Karpas-422 (cell line): ENCODE measurements around the gene ELF5. TPM values are rescaled to one million over a fixed set of nuclear protein-coding genes. Genes with fewer than 3 reads are reported as not detected.

Experiments
- DNase-seq: peaks from one replicate; pipeline ENCODE4 v3.0.0-alpha.2; 2015
- H2AFZ ChIP-seq: fragments of 200-600 bp; sonication (generic); 2 replicates; pipeline ENCODE4 v1.6.1; 2014; ENCODE audit warnings: antibody characterized with exemption, low read length, mixed read lengths
- H3K27ac ChIP-seq: fragments of 200-600 bp; sonication (generic); 2 replicates; pipeline ENCODE4 v1.5.1; 2014; ENCODE audit warnings: mild to moderate bottlenecking, low read length, moderate library complexity
- H3K27me3 ChIP-seq: fragments of 200-600 bp; sonication (generic); 2 replicates; pipeline ENCODE4 v1.6.1; 2014; ENCODE audit warnings: low read length, mixed read lengths
- H3K36me3 ChIP-seq: fragments of 200-600 bp; sonication (generic); 2 replicates; pipeline ENCODE4 v1.6.1; 2014; ENCODE audit warnings: low read length, mixed read lengths; ENCODE audit not compliant: insufficient read depth
- H3K4me1 ChIP-seq: fragments of 200-600 bp; sonication (generic); 2 replicates; pipeline ENCODE4 v1.6.1; 2014; ENCODE audit warnings: mild to moderate bottlenecking, low read length, mixed read lengths
- H3K4me2 ChIP-seq: fragments of 200-600 bp; sonication (generic); 2 replicates; pipeline ENCODE4 v1.6.1; 2014; ENCODE audit warnings: low read length, low read depth, mild to moderate bottlenecking; ENCODE audit not compliant: poor library complexity, severe bottlenecking
- H3K4me3 ChIP-seq: fragments of 200-600 bp; sonication (generic); 2 replicates; pipeline ENCODE4 v1.5.1; 2014; ENCODE audit warnings: mild to moderate bottlenecking, antibody characterized with exemption, low read length, mixed read lengths
- H3K79me2 ChIP-seq: fragments of 200-600 bp; sonication (generic); 2 replicates; pipeline ENCODE4 v1.6.1; 2014; ENCODE audit warnings: mild to moderate bottlenecking, low read length, mixed read lengths
- H3K9ac ChIP-seq: fragments of 200-600 bp; sonication (generic); 2 replicates; pipeline ENCODE4 v1.6.0; 2014; ENCODE audit warnings: low read length
- H3K9me2 ChIP-seq: fragments of 200-600 bp; sonication (generic), shearing (Covaris generic); replicated peaks from 2 replicates; pipeline ENCODE4 v1.6.0; 2014; ENCODE audit warnings: mild to moderate bottlenecking, low read length, moderate library complexity; ENCODE audit not compliant: insufficient read depth
- H3K9me3 ChIP-seq: fragments of 300-700, 200-600 bp; sonication (generic); 2 replicates; pipeline ENCODE4 v1.6.1; 2014; ENCODE audit warnings: low read length, mixed read lengths
- H4K20me1 ChIP-seq: fragments of 200-600 bp; sonication (generic); 2 replicates; pipeline ENCODE4 v1.6.1; 2014; ENCODE audit warnings: mild to moderate bottlenecking, antibody characterized with exemption, low read length, low read depth; ENCODE audit not compliant: insufficient read depth
- total RNA-seq: library from RNA; depleted of rRNA; stranded (reverse); fragments of >200 nt; shearing (Covaris generic); gene quantifications from 2 replicates; pipeline ENCODE4 v1.2.3, GENCODE V29; 2014; ENCODE audit warnings: low replicate concordance

The ELF5 gene
- total RNA-seq, 1 experiment from 2014 or later: not detected

- Histone ChIP-seq H3K9ac (no peak overlapping the region), H3K9me3 (no peaks in the 10 kb centered on the region), H3K9me2 (no peaks in the 10 kb centered on the region), H4K20me1 (no peaks in the 10 kb centered on the region), H3K27me3 (no peaks in the 10 kb centered on the region), H2AFZ (no peak overlapping the region), H3K79me2 (no peaks in the 10 kb centered on the region), H3K27ac (no peak overlapping the region), H3K36me3 (no peaks in the 10 kb centered on the region), H3K4me2 (no peak overlapping the region), H3K4me3 (no peak overlapping the region), H3K4me1 (no peaks in the 10 kb centered on the region)
- DNase-seq: peak; percentile 28
Observed at GRCh38 chr11:34546511-34547209, 33.1 kb upstream of the ELF5 start.

- H3K36me3 ChIP-seq: no peaks in the 10 kb centered on the region
- H3K9me3 ChIP-seq: no peaks in the 10 kb centered on the region
- no peak overlapping the region for H2AFZ ChIP-seq
- H3K27me3 ChIP-seq: no peaks in the 10 kb centered on the region
- H3K4me2 ChIP-seq: no peak overlapping the region
- H3K4me1 ChIP-seq: no peaks in the 10 kb centered on the region
- H4K20me1 ChIP-seq: no peaks in the 10 kb centered on the region
- no peaks in the 10 kb centered on the region for H3K79me2 ChIP-seq
- H3K4me3 ChIP-seq: no peak overlapping the region
- H3K9ac ChIP-seq: no peak overlapping the region
- DNase-seq: peak; percentile 12
- H3K9me2 ChIP-seq: no peaks in the 10 kb centered on the region
- H3K27ac ChIP-seq: no peak overlapping the region
Observed at GRCh38 chr11:34542089-34542488, 28.5 kb upstream of the ELF5 start.

GRCh38 chr11:34540870-34541269 lies 27.3 kb upstream of the ELF5 start:
- H3K4me1 ChIP-seq: no peaks in the 10 kb centered on the region
- peak; percentile 34 for DNase-seq
- H3K4me3 ChIP-seq: no peak overlapping the region
- H3K27me3 ChIP-seq: no peaks in the 10 kb centered on the region
- H3K36me3 ChIP-seq: no peaks in the 10 kb centered on the region
- H3K9ac ChIP-seq: no peak overlapping the region
- no peak overlapping the region for H3K27ac ChIP-seq
- H3K9me3 ChIP-seq: no peaks in the 10 kb centered on the region
- no peaks in the 10 kb centered on the region for H4K20me1 ChIP-seq
- no peaks in the 10 kb centered on the region for H3K79me2 ChIP-seq
- no peaks in the 10 kb centered on the region for H3K9me2 ChIP-seq
- no peak overlapping the region for H3K4me2 ChIP-seq
- H2AFZ ChIP-seq: no peak overlapping the region

GRCh38 chr11:34537636-34538035 lies 24.0 kb upstream of the ELF5 start:
- Histone ChIP-seq H3K79me2 (no peaks in the 10 kb centered on the region), H3K9me2 (no peaks in the 10 kb centered on the region), H2AFZ (no peak overlapping the region), H3K27me3 (no peaks in the 10 kb centered on the region), H3K9me3 (no peaks in the 10 kb centered on the region), H4K20me1 (no peaks in the 10 kb centered on the region), H3K4me1 (no peaks in the 10 kb centered on the region), H3K36me3 (no peaks in the 10 kb centered on the region), H3K4me2 (no peak overlapping the region), H3K4me3 (no peak overlapping the region), H3K27ac (no peak overlapping the region), H3K9ac (no peak overlapping the region)
- DNase-seq: peak; percentile 19

GRCh38 chr11:34536056-34536455 lies 22.5 kb upstream of the ELF5 start:
- no peak overlapping the region for H3K4me3 ChIP-seq
- DNase-seq: no peak
- H3K27me3 ChIP-seq: no peaks in the 10 kb centered on the region
- H4K20me1 ChIP-seq: no peaks in the 10 kb centered on the region
- no peaks in the 10 kb centered on the region for H3K9me3 ChIP-seq
- H3K36me3 ChIP-seq: no peaks in the 10 kb centered on the region
- no peaks in the 10 kb centered on the region for H3K9me2 ChIP-seq
- H3K9ac ChIP-seq: no peak overlapping the region
- H2AFZ ChIP-seq: no peak overlapping the region
- H3K4me1 ChIP-seq: no peaks in the 10 kb centered on the region
- H3K27ac ChIP-seq: no peak overlapping the region
- no peak overlapping the region for H3K4me2 ChIP-seq
- no peaks in the 10 kb centered on the region for H3K79me2 ChIP-seq

GRCh38 chr11:34534826-34535225 lies 21.2 kb upstream of the ELF5 start:
- no peaks in the 10 kb centered on the region for H3K4me1 ChIP-seq
- no peaks in the 10 kb centered on the region for H3K27me3 ChIP-seq
- no peaks in the 10 kb centered on the region for H4K20me1 ChIP-seq
- H3K4me3 ChIP-seq: no peak overlapping the region
- H3K27ac ChIP-seq: no peak overlapping the region
- H2AFZ ChIP-seq: no peak overlapping the region
- H3K4me2 ChIP-seq: no peak overlapping the region
- no peak for DNase-seq
- no peaks in the 10 kb centered on the region for H3K9me2 ChIP-seq
- H3K9me3 ChIP-seq: no peaks in the 10 kb centered on the region
- no peaks in the 10 kb centered on the region for H3K36me3 ChIP-seq
- H3K9ac ChIP-seq: no peak overlapping the region
- no peaks in the 10 kb centered on the region for H3K79me2 ChIP-seq

- no peak overlapping the region for H3K4me2 ChIP-seq
- no peak for DNase-seq
- H3K4me1 ChIP-seq: no peaks in the 10 kb centered on the region
- H2AFZ ChIP-seq: no peak overlapping the region
- H3K27ac ChIP-seq: no peak overlapping the region
- H3K9me2 ChIP-seq: no peaks in the 10 kb centered on the region
- H3K9me3 ChIP-seq: no peaks in the 10 kb centered on the region
- H3K79me2 ChIP-seq: no peaks in the 10 kb centered on the region
- H4K20me1 ChIP-seq: no peaks in the 10 kb centered on the region
- no peak overlapping the region for H3K4me3 ChIP-seq
- no peak overlapping the region for H3K9ac ChIP-seq
- H3K27me3 ChIP-seq: no peaks in the 10 kb centered on the region
- no peaks in the 10 kb centered on the region for H3K36me3 ChIP-seq
Observed at GRCh38 chr11:34531663-34532062, 18.1 kb upstream of the ELF5 start.

- Histone ChIP-seq H3K9me3 (no peaks in the 10 kb centered on the region), H4K20me1 (no peaks in the 10 kb centered on the region), H3K27me3 (no peaks in the 10 kb centered on the region), H3K4me3 (no peak overlapping the region), H3K36me3 (no peaks in the 10 kb centered on the region), H2AFZ (no peak overlapping the region), H3K79me2 (no peaks in the 10 kb centered on the region), H3K9ac (no peak overlapping the region), H3K9me2 (no peaks in the 10 kb centered on the region), H3K4me1 (no peaks in the 10 kb centered on the region), H3K4me2 (no peak overlapping the region), H3K27ac (no peak overlapping the region)
- no peak for DNase-seq
Observed at GRCh38 chr11:34530545-34531234, 17.1 kb upstream of the ELF5 start.
